Upper lobe of left lung (tissue), 6 donors: Measurements from ENCODE around the gene PARVG. TPM values are rescaled to one million over a fixed set of nuclear protein-coding genes. Genes with fewer than 3 reads are reported as not detected.

Experiments used
- ATAC-seq, 2 donors: fragments of 200-7000 bp; cut with Tn5 transposase; one replicate each; pipeline ENCODE4 v1.9.1; 2022; ENCODE audit warnings: mild to moderate bottlenecking in 2 of 2, moderate library complexity in 2 of 2; ENCODE audit not compliant: low FRiP score in 2 of 2
- DNase-seq, 2 donors: peaks; one replicate each; pipeline ENCODE4 v3.0.0-alpha.2; 2019 to 2020
- H3K27ac ChIP-seq, 4 donors: fragments of 200-600 bp; sonication (generic); one replicate each; pipeline ENCODE4 v1.5.1; 2016 to 2019
- H3K27me3 ChIP-seq, 4 donors: fragments of 200-600 bp; sonication (generic); one replicate each; pipeline ENCODE4 v1.5.1; 2017 to 2019
- H3K36me3 ChIP-seq, 4 donors: fragments of 200-600 bp; sonication (generic); one replicate each; pipeline ENCODE4 v1.5.1; 2016 to 2019
- H3K4me1 ChIP-seq, 4 donors: fragments of 200-600 bp; sonication (generic); one replicate each; pipeline ENCODE4 v1.5.1; 2018 to 2019
- H3K4me3 ChIP-seq, 4 donors: fragments of 200-600 bp; sonication (generic); one replicate each; pipeline ENCODE4 v1.5.1; 2017 to 2019; ENCODE audit warnings: mild to moderate bottlenecking in 2 of 4, moderate library complexity in 1 of 4
- H3K9me3 ChIP-seq, 4 donors: fragments of 200-600 bp; sonication (generic); one replicate each; pipeline ENCODE4 v1.5.1; 2018 to 2019
- EP300 ChIP-seq, 4 donors: sonication (generic); formaldehyde crosslinking; IDR thresholded peaks; one replicate each; pipeline ENCODE4 v1.5.1; 2017; ENCODE audit warnings: antibody characterized with exemption in 4 of 4, control low read depth in 2 of 4
- POLR2A ChIP-seq, 4 donors: fragments of 450-650 bp; IDR thresholded peaks; one replicate each; pipeline ENCODE4 v1.5.1; 2016 to 2017; ENCODE audit warnings: antibody characterized with exemption in 4 of 4, mild to moderate bottlenecking in 2 of 4
- POLR2AphosphoS5 ChIP-seq, 2 donors: sonication (generic); formaldehyde crosslinking; IDR thresholded peaks; one replicate each; pipeline ENCODE4 v1.5.1; 2017; ENCODE audit warnings: antibody characterized with exemption in 2 of 2
- WGBS, 2 donors: methylation state at CpG; one replicate each; pipeline ENCODE4 v1.1.5; 2017 to 2018; 5-methylcytosine and 5-hydroxymethylcytosine counted together
- total RNA-seq, 6 donors: library from RNA; depleted of rRNA in 4 of 6; stranded (reverse); fragments of >200 nt in 4 of 6; gene quantifications; one replicate each; pipeline versions ENCODE4 v1.1.0 to v1.2.1, GENCODE V29; 2016 to 2021
- TF ChIP-seq, protein P1 (sequence below), 6 experiments: fragments of 450-650 bp in 4 of 6; fragments of 200-600 bp in 2 of 6; sonication (generic) in 2 of 6; IDR thresholded peaks; one replicate each; pipeline ENCODE4 v1.5.1; 2016 to 2019; ENCODE audit warnings: antibody characterized with exemption in 6 of 6
- donor health status: DM: no; HTN: no; CAD: no; lungs with moderate emphysema.
- donor health status: DM: no; HTN: yes; CAD: no; lungs with severe emphysema.

Gene PARVG
- total RNA-seq, 6 donors from 2014 or later: 42.4 to 315 (median 82.4) TPM

DNA sequence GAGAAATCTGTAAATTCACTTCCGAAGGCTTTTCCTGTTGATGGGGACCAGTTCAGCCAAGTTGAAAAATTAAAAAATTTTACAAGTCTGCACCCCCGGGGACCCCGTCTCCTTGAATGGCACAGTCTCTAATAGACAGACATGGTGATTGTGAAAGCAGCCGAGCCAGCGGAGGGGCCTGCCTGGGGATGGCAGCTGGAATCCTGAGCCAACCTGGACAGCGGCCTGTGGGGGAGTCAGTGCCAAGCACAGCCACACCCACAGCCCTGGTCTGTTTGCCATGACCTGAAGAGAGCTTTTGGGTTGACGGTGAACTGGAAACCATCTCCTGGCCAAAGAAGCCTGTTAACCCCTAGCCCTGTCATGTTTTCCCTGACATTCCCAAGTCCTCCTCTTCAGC, 64.7 kb downstream of the PARVG start:
- Histone ChIP-seq H3K4me1 (no peaks in the 10 kb centered on the region), H3K4me3 (no peak overlapping the region), H3K27me3 (no peaks in the 10 kb centered on the region), H3K27ac (no peak overlapping the region), H3K36me3 (no peaks in the 10 kb centered on the region), H3K9me3 (peaks cover 0 to 14% (median 5%) of the 10 kb centered on the region in 4 donors)
- DNase-seq: no peak
- ATAC-seq: no peak
- 76 to 88% methylated on average over 6 to 7 of the region's 7 CpGs for WGBS, 2 donors
- no peak for TF ChIP-seq EP300 (IDR thresholded peaks at IDR 0.05)
- TF ChIP-seq POLR2AphosphoS5 (IDR thresholded peaks at IDR 0.05): no peak
- TF ChIP-seq, protein P1, sequence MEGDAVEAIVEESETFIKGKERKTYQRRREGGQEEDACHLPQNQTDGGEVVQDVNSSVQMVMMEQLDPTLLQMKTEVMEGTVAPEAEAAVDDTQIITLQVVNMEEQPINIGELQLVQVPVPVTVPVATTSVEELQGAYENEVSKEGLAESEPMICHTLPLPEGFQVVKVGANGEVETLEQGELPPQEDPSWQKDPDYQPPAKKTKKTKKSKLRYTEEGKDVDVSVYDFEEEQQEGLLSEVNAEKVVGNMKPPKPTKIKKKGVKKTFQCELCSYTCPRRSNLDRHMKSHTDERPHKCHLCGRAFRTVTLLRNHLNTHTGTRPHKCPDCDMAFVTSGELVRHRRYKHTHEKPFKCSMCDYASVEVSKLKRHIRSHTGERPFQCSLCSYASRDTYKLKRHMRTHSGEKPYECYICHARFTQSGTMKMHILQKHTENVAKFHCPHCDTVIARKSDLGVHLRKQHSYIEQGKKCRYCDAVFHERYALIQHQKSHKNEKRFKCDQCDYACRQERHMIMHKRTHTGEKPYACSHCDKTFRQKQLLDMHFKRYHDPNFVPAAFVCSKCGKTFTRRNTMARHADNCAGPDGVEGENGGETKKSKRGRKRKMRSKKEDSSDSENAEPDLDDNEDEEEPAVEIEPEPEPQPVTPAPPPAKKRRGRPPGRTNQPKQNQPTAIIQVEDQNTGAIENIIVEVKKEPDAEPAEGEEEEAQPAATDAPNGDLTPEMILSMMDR (IDR thresholded peaks at IDR 0.05): no peak

DNA sequence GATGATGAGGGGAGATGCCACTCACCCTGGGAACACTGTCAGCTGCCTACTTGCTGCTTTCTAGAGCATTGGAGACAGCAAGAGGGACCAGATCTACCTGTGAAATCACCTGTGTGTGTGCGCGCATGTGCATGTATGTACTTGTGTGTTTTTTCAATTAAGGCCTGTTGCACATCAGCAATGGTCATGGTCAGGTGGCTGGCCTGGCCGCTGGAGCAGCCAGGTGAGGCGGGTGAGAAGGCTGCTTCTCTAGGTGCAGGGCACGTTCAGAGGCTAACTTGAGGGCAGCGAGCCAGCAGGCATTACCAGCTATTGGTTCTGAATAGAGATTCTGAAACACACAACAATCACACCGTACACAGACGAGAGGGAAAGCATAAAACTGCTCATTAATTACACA, 65.1 kb downstream of the PARVG start:
- 78 to 89% methylated on average over 8 of the region's 8 CpGs for WGBS, 2 donors
- Histone ChIP-seq H3K36me3 (no peaks in the 10 kb centered on the region), H3K27ac (no peak overlapping the region), H3K9me3 (peaks cover 0 to 18% (median 6%) of the 10 kb centered on the region in 4 donors), H3K27me3 (no peaks in the 10 kb centered on the region), H3K4me1 (no peaks in the 10 kb centered on the region), H3K4me3 (no peak overlapping the region)
- TF ChIP-seq, protein P1 (IDR thresholded peaks at IDR 0.05): no peak
- TF ChIP-seq POLR2AphosphoS5 (IDR thresholded peaks at IDR 0.05) (no peak), POLR2A (IDR thresholded peaks at IDR 0.05) (no peak), EP300 (IDR thresholded peaks at IDR 0.05) (no peak)
- ATAC-seq: no peak
- DNase-seq: peak in 1 of 2 donors; percentile 29

DNA sequence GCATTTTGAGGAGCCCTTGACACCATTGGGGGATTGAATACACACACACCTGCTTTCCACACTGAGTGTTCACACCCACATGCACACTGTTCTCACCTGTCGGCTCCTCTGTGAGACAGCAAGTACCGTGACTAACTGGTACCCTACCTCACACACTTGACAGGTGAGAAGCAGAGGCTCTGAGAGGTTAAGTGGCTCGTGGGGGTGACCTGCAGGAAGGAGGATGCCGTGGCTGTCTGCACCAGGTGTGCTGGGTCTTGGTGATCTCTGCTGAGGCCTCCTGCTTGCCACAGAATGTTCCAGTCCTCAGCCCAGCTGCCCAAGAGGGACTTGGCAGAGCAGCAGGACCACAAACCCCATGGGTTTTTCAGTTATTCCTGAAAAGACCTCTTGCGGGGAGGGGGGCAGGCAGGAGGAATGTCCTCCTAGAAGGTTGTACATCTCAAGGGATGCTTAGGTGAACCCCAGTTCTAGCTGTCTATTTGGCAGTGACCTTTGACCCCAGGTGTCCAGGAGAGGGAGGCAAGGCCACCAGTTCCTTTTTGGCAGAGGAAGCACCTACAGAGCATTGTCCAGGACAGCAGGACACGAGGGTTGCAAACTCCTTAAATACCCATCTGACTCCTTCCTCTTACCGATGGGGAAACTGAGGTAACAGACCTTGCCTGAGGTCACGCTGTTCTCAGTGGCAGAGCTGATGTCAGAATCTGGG, 66.0 kb downstream of the PARVG start:
- peaks cover 0 to 18% (median 6%) of the 10 kb centered on the region in 4 donors for H3K9me3 ChIP-seq
- no peaks in the 10 kb centered on the region for H3K4me1 ChIP-seq
- ATAC-seq (no peak), DNase-seq (no peak)
- H3K36me3 ChIP-seq: no peaks in the 10 kb centered on the region
- TF ChIP-seq POLR2A (IDR thresholded peaks at IDR 0.05) (no peak), EP300 (IDR thresholded peaks at IDR 0.05) (no peak)
- TF ChIP-seq, protein P1 (IDR thresholded peaks at IDR 0.05): no peak
- H3K27ac ChIP-seq: no peak overlapping the region
- WGBS, 2 donors: 82 to 95% methylated on average over 4 to 8 of the region's 8 CpGs
- no peaks in the 10 kb centered on the region for H3K27me3 ChIP-seq
- no peak overlapping the region for H3K4me3 ChIP-seq

DNA sequence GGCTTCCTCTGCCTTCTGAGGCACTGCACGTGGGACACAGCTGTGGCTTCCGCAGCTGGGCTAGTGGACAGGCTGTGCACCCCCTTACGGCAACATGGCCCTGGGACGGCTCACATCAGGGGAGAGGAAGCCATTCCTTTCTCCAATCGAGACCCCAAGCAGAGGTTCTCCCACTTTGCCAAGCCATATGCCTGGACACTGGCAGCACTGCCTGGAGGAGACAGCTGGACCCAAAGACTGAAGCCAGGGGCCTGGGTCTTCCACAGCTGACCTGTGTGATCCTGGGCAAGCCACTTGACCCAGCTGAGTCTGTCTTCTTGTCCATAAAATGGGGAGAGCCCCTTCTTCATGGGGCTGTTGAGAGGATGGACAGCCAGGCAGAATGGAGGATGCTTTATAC, 66.6 kb downstream of the PARVG start:
- DNase-seq (no peak), ATAC-seq (no peak)
- no peaks in the 10 kb centered on the region for H3K36me3 ChIP-seq
- WGBS, 2 donors: 100% methylated on average over 3 of the region's 5 CpGs; no CpG with 5 or more reads in 1 of the 2 donors
- no peak overlapping the region for H3K4me3 ChIP-seq
- peaks cover 0 to 18% (median 6%) of the 10 kb centered on the region in 4 donors for H3K9me3 ChIP-seq
- H3K27ac ChIP-seq: no peak overlapping the region
- H3K27me3 ChIP-seq: no peaks in the 10 kb centered on the region
- H3K4me1 ChIP-seq: no peaks in the 10 kb centered on the region
- TF ChIP-seq POLR2AphosphoS5 (IDR thresholded peaks at IDR 0.05) (no peak), EP300 (IDR thresholded peaks at IDR 0.05) (no peak), POLR2A (IDR thresholded peaks at IDR 0.05) (no peak)
- TF ChIP-seq, protein P1 (IDR thresholded peaks at IDR 0.05): no peak
